ENCODE results near the gene ATP8A2.

The ATP8A2 gene

DNA sequence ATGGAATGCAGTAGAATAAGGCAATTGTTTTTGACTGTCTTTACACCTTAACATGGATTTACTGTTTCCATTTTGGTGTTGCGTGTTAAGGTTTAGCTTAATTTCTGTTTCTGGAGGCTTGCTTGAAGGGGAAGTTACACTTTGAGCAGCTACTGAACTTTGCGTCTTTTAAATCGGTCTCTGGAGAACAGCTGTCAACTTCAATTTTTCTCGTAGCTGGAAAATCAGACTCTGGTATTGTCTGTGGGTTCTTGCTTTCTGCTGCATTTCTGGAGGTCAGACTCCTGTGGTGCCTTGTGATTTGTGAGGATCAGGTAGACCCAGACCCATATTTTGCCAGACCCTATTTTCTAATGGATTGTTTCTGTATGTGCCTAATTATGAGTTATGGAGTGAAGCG lies 146.7 kb downstream of the ATP8A2 start:
- TF ChIP-seq, protein P1, sequence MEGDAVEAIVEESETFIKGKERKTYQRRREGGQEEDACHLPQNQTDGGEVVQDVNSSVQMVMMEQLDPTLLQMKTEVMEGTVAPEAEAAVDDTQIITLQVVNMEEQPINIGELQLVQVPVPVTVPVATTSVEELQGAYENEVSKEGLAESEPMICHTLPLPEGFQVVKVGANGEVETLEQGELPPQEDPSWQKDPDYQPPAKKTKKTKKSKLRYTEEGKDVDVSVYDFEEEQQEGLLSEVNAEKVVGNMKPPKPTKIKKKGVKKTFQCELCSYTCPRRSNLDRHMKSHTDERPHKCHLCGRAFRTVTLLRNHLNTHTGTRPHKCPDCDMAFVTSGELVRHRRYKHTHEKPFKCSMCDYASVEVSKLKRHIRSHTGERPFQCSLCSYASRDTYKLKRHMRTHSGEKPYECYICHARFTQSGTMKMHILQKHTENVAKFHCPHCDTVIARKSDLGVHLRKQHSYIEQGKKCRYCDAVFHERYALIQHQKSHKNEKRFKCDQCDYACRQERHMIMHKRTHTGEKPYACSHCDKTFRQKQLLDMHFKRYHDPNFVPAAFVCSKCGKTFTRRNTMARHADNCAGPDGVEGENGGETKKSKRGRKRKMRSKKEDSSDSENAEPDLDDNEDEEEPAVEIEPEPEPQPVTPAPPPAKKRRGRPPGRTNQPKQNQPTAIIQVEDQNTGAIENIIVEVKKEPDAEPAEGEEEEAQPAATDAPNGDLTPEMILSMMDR (IDR thresholded peaks at IDR 0.05; ENCODE audit: insufficient read depth, low read length, poor library complexity, severe bottlenecking) = no peak

DNA sequence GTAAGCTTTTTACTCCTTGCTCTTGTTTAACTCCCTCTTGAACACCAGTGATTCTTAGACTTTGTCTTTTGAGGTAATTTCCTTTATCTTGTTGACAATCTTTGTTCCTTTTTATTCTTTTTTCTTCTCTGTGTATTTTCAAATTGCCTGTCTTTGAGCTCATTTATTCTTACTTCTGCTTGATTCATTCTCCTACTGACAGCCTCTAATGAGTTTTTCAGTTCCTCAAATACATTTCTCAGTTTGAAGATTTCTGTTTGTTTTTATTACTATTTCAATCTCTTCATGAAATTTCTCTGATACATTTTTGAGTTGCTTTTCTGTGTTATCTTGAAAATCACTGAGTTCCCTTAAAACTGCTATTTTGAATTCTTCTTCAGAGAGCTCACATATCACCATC lies 154.1 kb downstream of the ATP8A2 start:
- TF ChIP-seq, protein P1 (IDR thresholded peaks at IDR 0.05; ENCODE audit: insufficient read depth, low read length, poor library complexity, severe bottlenecking) = no peak
- no peaks in the 10 kb centered on the region for H3K36me3 ChIP-seq (ENCODE audit: control insufficient read depth, insufficient read depth, low read length)
- peak; percentile 70 for DNase-seq (ENCODE audit: extremely low read depth, insufficient read length)
- H3K4me3 ChIP-seq (replicated peaks; ENCODE audit: low read depth, low read length) = no peak overlapping the region
- H3K27me3 ChIP-seq (replicated peaks; ENCODE audit: control insufficient read depth, insufficient read depth, low read length) = no peaks in the 10 kb centered on the region

More for the DNA sequence above, 146.7 kb downstream of the ATP8A2 start:
- peaks cover 1% of the 10 kb centered on the region; the same call in 1 of the 2 replicates for H3K27me3 ChIP-seq (replicated peaks; ENCODE audit: control insufficient read depth, insufficient read depth, low read length)
- no peak overlapping the region for H3K4me3 ChIP-seq (replicated peaks; ENCODE audit: low read depth, low read length)
- DNase-seq (ENCODE audit: extremely low read depth, insufficient read length) = no peak
- H3K36me3 ChIP-seq (ENCODE audit: control insufficient read depth, insufficient read depth, low read length) = no peaks in the 10 kb centered on the region

DNA sequence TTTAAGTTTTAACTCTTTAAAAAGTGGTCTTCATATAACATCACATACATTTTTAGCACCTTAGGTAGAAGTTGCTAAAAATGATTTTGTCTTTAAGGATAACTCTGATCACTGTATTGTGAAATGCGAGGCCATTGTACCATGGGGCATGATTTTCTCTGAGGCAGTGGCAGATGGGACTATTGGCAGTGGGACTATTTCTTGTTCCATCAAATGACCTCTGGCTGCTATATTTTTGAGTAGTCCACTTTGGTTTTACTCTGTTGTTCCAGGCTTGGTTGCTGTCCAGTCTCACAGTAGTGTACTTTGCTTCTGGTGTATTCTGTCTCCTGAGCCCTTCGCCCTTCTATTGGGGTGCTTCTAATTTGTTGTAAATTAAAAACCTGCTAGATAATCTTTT lies 156.5 kb downstream of the ATP8A2 start:
- Histone ChIP-seq H3K36me3 (ENCODE audit: control insufficient read depth, insufficient read depth, low read length) (no peaks in the 10 kb centered on the region), H3K4me3 (replicated peaks; ENCODE audit: low read depth, low read length) (no peak overlapping the region), H3K27me3 (replicated peaks; ENCODE audit: control insufficient read depth, insufficient read depth, low read length) (no peaks in the 10 kb centered on the region)
- DNase-seq (ENCODE audit: extremely low read depth, insufficient read length) = no peak
- TF ChIP-seq, protein P1 (IDR thresholded peaks at IDR 0.05; ENCODE audit: insufficient read depth, low read length, poor library complexity, severe bottlenecking) = no peak

DNA sequence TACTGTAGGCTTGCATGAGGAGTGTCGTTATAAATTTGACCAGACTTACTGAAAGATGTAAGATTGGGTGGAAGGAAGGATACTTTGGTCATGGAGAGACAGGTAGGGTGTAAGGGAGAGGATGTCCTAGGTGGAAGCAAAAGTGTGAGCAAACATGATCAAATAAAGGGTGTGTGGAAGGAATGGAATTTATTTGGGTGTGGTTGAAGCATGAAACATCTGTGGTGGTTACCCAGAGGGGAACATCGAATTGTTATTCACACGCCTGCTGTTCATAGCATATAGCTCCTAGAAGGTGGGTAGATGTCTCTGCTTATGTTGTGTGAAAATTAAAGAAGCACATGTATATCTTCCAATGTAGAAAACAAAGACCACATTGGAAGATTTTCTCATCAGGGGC lies 157.7 kb downstream of the ATP8A2 start:
- Histone ChIP-seq H3K27me3 (replicated peaks; ENCODE audit: control insufficient read depth, insufficient read depth, low read length) (no peaks in the 10 kb centered on the region), H3K36me3 (ENCODE audit: control insufficient read depth, insufficient read depth, low read length) (no peaks in the 10 kb centered on the region), H3K4me3 (replicated peaks; ENCODE audit: low read depth, low read length) (no peak overlapping the region)
- TF ChIP-seq, protein P1 (IDR thresholded peaks at IDR 0.05; ENCODE audit: insufficient read depth, low read length, poor library complexity, severe bottlenecking) = no peak
- DNase-seq (ENCODE audit: extremely low read depth, insufficient read length) = no peak

DNA sequence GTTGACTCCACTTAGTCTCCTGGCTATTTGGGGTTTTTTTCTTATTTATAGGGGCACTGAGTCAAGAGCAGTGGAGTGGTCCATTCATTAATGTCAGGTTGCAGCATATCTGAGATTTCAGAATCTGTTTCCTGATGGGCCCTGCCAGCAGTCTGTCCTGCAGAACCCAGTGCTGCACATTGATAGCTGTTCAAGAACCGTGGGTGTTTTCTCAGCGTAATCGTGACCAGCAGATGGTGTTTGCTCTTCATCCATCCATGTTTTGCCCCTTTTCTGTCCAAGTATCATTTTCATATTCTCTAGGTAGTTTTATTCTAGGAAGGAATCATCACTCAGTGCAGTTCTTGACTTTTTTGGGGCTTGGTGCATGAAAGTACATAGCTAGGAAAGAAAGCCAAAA lies 166.5 kb downstream of the ATP8A2 start:
- Histone ChIP-seq H3K27me3 (replicated peaks; ENCODE audit: control insufficient read depth, insufficient read depth, low read length) (no peaks in the 10 kb centered on the region), H3K4me3 (replicated peaks; ENCODE audit: low read depth, low read length) (no peak overlapping the region), H3K36me3 (ENCODE audit: control insufficient read depth, insufficient read depth, low read length) (no peaks in the 10 kb centered on the region)
- DNase-seq (ENCODE audit: extremely low read depth, insufficient read length) = no peak
- TF ChIP-seq, protein P1 (IDR thresholded peaks at IDR 0.05; ENCODE audit: insufficient read depth, low read length, poor library complexity, severe bottlenecking) = no peak

Measured in GM06990 (cell line).